WTC11 (cell line): ENCODE results near the gene FMNL2. TPM values are rescaled to one million over a fixed set of nuclear protein-coding genes. Genes with fewer than 3 reads are reported as not detected.
"Not testable (repeated sequence)": the region's sequence is repeated elsewhere in the genome, so short reads cannot be mapped to it uniquely, and the experiment has no call there.

Experiments
- ATAC-seq: fragments of 200-7000 bp; cut with Tn5 transposase; 2 replicates; pipeline ENCODE4 v1.10.0; 2021; ENCODE audit warnings: mild to moderate bottlenecking, moderate library complexity
- CTCF ChIA-PET: fragments of 300-600 bp; sonication (Branson Sonifier 250); formaldehyde crosslinking; loops from one replicate; lab custom pipeline; 2021; ENCODE audit warnings: antibody characterized with exemption; lab: Charles Lee
- POLR2A ChIA-PET: fragments of 350-600 bp; sonication (Branson Sonifier 250); formaldehyde crosslinking; loops from one replicate; lab custom pipeline; 2021; ENCODE audit warnings: antibody characterized with exemption; lab: Charles Lee
- DNase-seq: peaks from one replicate; pipeline ENCODE4 v3.0.0; 2021; ENCODE audit warnings: low spot score
- H3K27ac Mint-ChIP-seq: 2 replicates; pipeline ENCODE4 v1.8.0; 2021; ENCODE audit warnings: mixed read lengths
- H3K27me3 Mint-ChIP-seq: 2 replicates; pipeline ENCODE4 v1.8.0; 2021; ENCODE audit warnings: low read depth, mild to moderate bottlenecking, moderate library complexity, mixed read lengths
- H3K36me3 Mint-ChIP-seq: 2 replicates; pipeline ENCODE4 v1.8.0; 2021; ENCODE audit warnings: mixed read lengths
- H3K4me1 Mint-ChIP-seq: 2 replicates; pipeline ENCODE4 v1.8.0; 2022; ENCODE audit warnings: mixed read lengths
- H3K4me3 Mint-ChIP-seq: 2 replicates; pipeline ENCODE4 v1.8.0; 2021; ENCODE audit warnings: mild to moderate bottlenecking, moderate library complexity, mixed read lengths
- H3K9me3 Mint-ChIP-seq: 2 replicates; pipeline ENCODE4 v1.8.0; 2021; ENCODE audit warnings: mixed read lengths
- E2F1 ChIP-seq: sonication (generic); formaldehyde crosslinking; IDR thresholded peaks from 2 replicates; pipeline ENCODE4 v1.8.0; 2022; ENCODE audit warnings: mild to moderate bottlenecking, missing genetic modification reagents
- GRHL2 ChIP-seq: fragments of 250-450 bp; sonication (Bioruptor Pico); IDR thresholded peaks from 2 replicates; pipeline ENCODE4 v1.8.0; 2022; ENCODE audit warnings: mild to moderate bottlenecking, moderate library complexity; ENCODE audit not compliant: insufficient replicate concordance, severe bottlenecking
- IRF1 ChIP-seq: sonication (generic); formaldehyde crosslinking; IDR thresholded peaks from 2 replicates; pipeline ENCODE4 v1.8.0; 2023; ENCODE audit warnings: missing genetic modification reagents
- JUN ChIP-seq: sonication (generic); formaldehyde crosslinking; IDR thresholded peaks from 2 replicates; pipeline ENCODE4 v1.8.0; 2023; ENCODE audit warnings: mild to moderate bottlenecking, missing genetic modification reagents
- MLX ChIP-seq: sonication (generic); formaldehyde crosslinking; IDR thresholded peaks from 2 replicates; pipeline ENCODE4 v1.8.1; 2023; ENCODE audit warnings: mild to moderate bottlenecking, missing genetic modification reagents, moderate library complexity
- PRDM15 ChIP-seq: sonication (generic); formaldehyde crosslinking; IDR thresholded peaks from 2 replicates; pipeline ENCODE4 v1.8.0; 2022; ENCODE audit warnings: missing genetic modification reagents
- SP1 ChIP-seq: sonication (generic); formaldehyde crosslinking; conservative IDR thresholded peaks from 2 replicates; pipeline ENCODE4 v1.8.1; 2022; ENCODE audit warnings: missing genetic modification reagents
- total RNA-seq: library from RNA; stranded (reverse); gene quantifications from 3 replicates; pipeline ENCODE4 v1.2.3, GENCODE V29; 2021

FMNL2 gene
- total RNA-seq, 1 experiment from 2014 or later: 43.0 TPM

GRCh38 chr2:152518641-152519580 lies 183.9 kb downstream of the FMNL2 start (continued):
- TF ChIP-seq IRF1 (CRISPR knock-in tag) (no peak), MLX (CRISPR knock-in tag) (no peak)

- Mint-ChIP-seq H3K36me3 (peaks cover 3% of the 10 kb centered on the region), H3K27ac (no peak overlapping the region), H3K27me3 (no peaks in the 10 kb centered on the region), H3K4me1 (peaks cover 24% of the 10 kb centered on the region), H3K9me3 (no peaks in the 10 kb centered on the region), H3K4me3 (no peak overlapping the region)
- no peak for TF ChIP-seq JUN
- no peak for ATAC-seq
- ChIA-PET POLR2A (no interaction called here), CTCF (no interaction called here)
- DNase-seq: no peak
These were observed 184.6 kb downstream of the FMNL2 start for GRCh38 chr2:152519581-152519952.

GRCh38 chr2:152520759-152521158 lies 185.8 kb downstream of the FMNL2 start:
- Mint-ChIP-seq H3K27me3 (no peaks in the 10 kb centered on the region), H3K9me3 (no peaks in the 10 kb centered on the region), H3K4me3 (no peak overlapping the region), H3K27ac (no peak overlapping the region), H3K4me1 (peaks cover 26% of the 10 kb centered on the region), H3K36me3 (peaks cover 3% of the 10 kb centered on the region)
- ChIA-PET CTCF (no interaction called here), POLR2A (no interaction called here)
- DNase-seq (no peak), ATAC-seq (no peak)
- no peak for TF ChIP-seq E2F1 (CRISPR knock-in tag)
- TF ChIP-seq, all 79 proteins: peak for 0

- ATAC-seq, H3K27ac Mint-ChIP-seq, DNase-seq, H3K9me3 Mint-ChIP-seq, POLR2A ChIA-PET, CTCF ChIA-PET, H3K36me3 Mint-ChIP-seq, H3K4me3 Mint-ChIP-seq, H3K27me3 Mint-ChIP-seq: not testable (repeated sequence)
- peaks cover 29% of the 10 kb centered on the region for H3K4me1 Mint-ChIP-seq
These were observed 187.5 kb downstream of the FMNL2 start for GRCh38 chr2:152522446-152522845.

- TF ChIP-seq PRDM15 (CRISPR knock-in tag) (no peak), GRHL2 (CRISPR knock-in tag) (no peak), SP1 (CRISPR knock-in tag) (no peak)
- H3K27ac Mint-ChIP-seq: no peak overlapping the region
- ATAC-seq: no peak
- H3K4me3 Mint-ChIP-seq: no peak overlapping the region
- DNase-seq: no peak
- H3K36me3 Mint-ChIP-seq: peaks cover 3% of the 10 kb centered on the region
- no peaks in the 10 kb centered on the region for H3K27me3 Mint-ChIP-seq
- POLR2A ChIA-PET: no interaction called here
- H3K4me1 Mint-ChIP-seq: peaks cover 29% of the 10 kb centered on the region
- H3K9me3 Mint-ChIP-seq: no peaks in the 10 kb centered on the region
- CTCF ChIA-PET: no interaction called here
These were observed 188.1 kb downstream of the FMNL2 start for GRCh38 chr2:152523091-152523490.
